ENCODE results near the gene CACNA1C. TPM values are rescaled to one million over a fixed set of nuclear protein-coding genes. Genes with fewer than 3 reads are reported as not detected.

CACNA1C gene
- total RNA-seq, 2 experiments from 2014 or later, result 0.69 to 1.4 TPM

DNA sequence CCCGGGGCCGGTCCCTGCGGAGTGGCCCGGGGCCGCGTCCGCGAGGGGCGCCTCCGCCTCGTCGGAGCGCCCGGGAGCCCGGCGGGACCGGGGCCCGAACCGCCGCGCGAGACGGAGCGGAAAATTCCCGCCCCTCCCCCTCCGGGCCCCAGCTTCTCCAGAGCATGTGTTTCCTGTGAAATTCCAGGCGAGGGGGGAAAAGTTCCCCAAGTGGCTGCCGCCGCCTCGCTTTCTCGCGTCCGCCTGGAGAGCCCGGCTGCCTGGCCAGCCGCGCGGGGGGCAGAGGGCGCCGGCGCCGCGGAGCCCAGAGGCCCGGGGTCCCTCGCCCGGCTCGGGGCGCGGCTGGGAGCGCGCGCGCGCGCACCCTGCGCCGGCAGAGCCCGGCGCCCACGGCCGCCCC, 904 bp downstream of the CACNA1C start:
- no peak overlapping the region for H3K4me3 ChIP-seq (ENCODE audit: low read depth, low read length, poor library complexity, severe bottlenecking)

DNA sequence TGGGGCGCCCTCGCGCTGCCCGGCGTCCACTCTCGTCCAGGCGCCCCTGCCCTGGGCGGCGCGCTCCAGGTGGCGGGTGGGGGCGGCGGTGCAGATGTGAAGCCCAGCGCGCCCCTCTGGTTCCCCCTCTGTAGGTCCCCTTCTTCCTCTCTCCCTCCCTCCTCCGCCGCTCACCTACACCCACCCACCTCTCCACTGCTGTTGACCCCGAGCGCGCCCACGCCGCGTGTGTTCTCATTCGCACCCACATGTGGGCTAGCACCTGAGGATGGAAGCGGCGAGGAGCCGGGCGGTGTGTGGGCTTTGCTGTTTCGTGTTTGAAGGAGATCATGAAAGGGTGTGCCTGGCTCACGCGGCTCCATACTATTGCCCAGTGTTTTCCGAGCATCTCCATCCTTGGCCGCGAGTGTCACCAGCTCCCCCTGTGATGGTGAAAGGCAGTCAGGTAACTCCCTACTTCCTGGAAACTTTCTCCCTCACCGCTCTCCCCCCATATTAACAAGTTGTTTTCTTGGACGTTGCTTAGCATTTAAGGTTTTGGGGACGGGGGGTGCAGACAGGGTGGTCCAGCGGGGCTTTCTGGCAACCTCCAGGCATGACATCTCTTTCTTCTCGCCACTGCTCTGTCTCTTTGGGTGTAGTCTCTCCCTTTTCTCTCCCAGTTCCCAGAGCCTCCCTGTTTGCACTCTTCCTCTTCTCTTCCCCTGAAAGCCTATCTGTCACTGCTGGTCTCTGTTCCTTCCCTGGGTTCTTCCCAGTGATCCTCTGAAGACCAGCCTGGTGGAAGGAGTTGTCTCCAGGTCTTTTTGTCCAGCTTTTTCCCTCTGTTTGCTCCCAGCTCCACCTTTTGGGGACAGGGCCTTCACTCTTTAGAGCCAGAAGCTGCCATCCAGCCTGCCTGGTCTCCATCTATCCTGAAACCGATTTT, 1.6 kb downstream of the CACNA1C start:
- Histone ChIP-seq H3K27ac (ENCODE audit: low read depth, low read length, poor library complexity, severe bottlenecking) (no peak overlapping the region), H3K9me2 (ENCODE audit: insufficient read depth, low read length) (no peaks in the 10 kb centered on the region), H3K4me3 (ENCODE audit: low read depth, low read length, poor library complexity, severe bottlenecking) (no peak overlapping the region), H4K20me1 (ENCODE audit: insufficient read depth, low read length) (no peaks in the 10 kb centered on the region), H3K4me2 (ENCODE audit: low read length) (no peak overlapping the region), H3K4me1 (ENCODE audit: insufficient read depth, low read length, poor library complexity, severe bottlenecking) (no peaks in the 10 kb centered on the region), H3K36me3 (ENCODE audit: insufficient read depth, low read length) (no peaks in the 10 kb centered on the region), H2AFZ (ENCODE audit: low read length) (no peak overlapping the region), H3K79me2 (ENCODE audit: insufficient read depth, low read depth, low read length) (no peaks in the 10 kb centered on the region), H3K9me3 (ENCODE audit: low read length) (no peaks in the 10 kb centered on the region)
- ChIA-PET POLR2A (no interaction called here), CTCF (ENCODE audit: unreplicated experiment) (no interaction called here)
- intact Hi-C loops (cut with micrococcal nuclease; ENCODE audit: unreplicated experiment), result no loop called here
- DNase-seq (ENCODE audit: low spot score), result no peak
- no TSS peak for BruUV-seq (replicated peaks)
- no peak for TF ChIP-seq EZH2phosphoT487 (IDR thresholded peaks at IDR 0.05; ENCODE audit: borderline replicate concordance, low read depth, low read length)
- TF ChIP-seq, protein P1, sequence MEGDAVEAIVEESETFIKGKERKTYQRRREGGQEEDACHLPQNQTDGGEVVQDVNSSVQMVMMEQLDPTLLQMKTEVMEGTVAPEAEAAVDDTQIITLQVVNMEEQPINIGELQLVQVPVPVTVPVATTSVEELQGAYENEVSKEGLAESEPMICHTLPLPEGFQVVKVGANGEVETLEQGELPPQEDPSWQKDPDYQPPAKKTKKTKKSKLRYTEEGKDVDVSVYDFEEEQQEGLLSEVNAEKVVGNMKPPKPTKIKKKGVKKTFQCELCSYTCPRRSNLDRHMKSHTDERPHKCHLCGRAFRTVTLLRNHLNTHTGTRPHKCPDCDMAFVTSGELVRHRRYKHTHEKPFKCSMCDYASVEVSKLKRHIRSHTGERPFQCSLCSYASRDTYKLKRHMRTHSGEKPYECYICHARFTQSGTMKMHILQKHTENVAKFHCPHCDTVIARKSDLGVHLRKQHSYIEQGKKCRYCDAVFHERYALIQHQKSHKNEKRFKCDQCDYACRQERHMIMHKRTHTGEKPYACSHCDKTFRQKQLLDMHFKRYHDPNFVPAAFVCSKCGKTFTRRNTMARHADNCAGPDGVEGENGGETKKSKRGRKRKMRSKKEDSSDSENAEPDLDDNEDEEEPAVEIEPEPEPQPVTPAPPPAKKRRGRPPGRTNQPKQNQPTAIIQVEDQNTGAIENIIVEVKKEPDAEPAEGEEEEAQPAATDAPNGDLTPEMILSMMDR (conservative IDR thresholded peaks at IDR 0.05; ENCODE audit: low read length), result no peak

More for the DNA sequence above, 904 bp downstream of the CACNA1C start:
- CTCF ChIA-PET (ENCODE audit: unreplicated experiment), result no interaction called here
- H3K9me2 ChIP-seq (ENCODE audit: insufficient read depth, low read length), result no peaks in the 10 kb centered on the region
- intact Hi-C loops (cut with micrococcal nuclease; ENCODE audit: unreplicated experiment), result no loop called here
- H3K4me2 ChIP-seq (ENCODE audit: low read length), result no peak overlapping the region
- H3K4me1 ChIP-seq (ENCODE audit: insufficient read depth, low read length, poor library complexity, severe bottlenecking), result no peaks in the 10 kb centered on the region
- no TSS peak for BruUV-seq (replicated peaks)
- no peak for DNase-seq (ENCODE audit: low spot score)
- no peaks in the 10 kb centered on the region for H3K36me3 ChIP-seq (ENCODE audit: insufficient read depth, low read length)
- H4K20me1 ChIP-seq (ENCODE audit: insufficient read depth, low read length), result no peaks in the 10 kb centered on the region
- H3K9me3 ChIP-seq (ENCODE audit: low read length), result no peaks in the 10 kb centered on the region
- H2AFZ ChIP-seq (ENCODE audit: low read length), result no peak overlapping the region
- no peak for TF ChIP-seq EZH2phosphoT487 (IDR thresholded peaks at IDR 0.05; ENCODE audit: borderline replicate concordance, low read depth, low read length)
- TF ChIP-seq, protein P1 (conservative IDR thresholded peaks at IDR 0.05; ENCODE audit: low read length), result no peak
- H3K79me2 ChIP-seq (ENCODE audit: insufficient read depth, low read depth, low read length), result no peaks in the 10 kb centered on the region
- POLR2A ChIA-PET, result no interaction called here
- H3K27ac ChIP-seq (ENCODE audit: low read depth, low read length, poor library complexity, severe bottlenecking), result no peak overlapping the region
